ENCODE measurements around the gene SLC7A11.

DNA sequence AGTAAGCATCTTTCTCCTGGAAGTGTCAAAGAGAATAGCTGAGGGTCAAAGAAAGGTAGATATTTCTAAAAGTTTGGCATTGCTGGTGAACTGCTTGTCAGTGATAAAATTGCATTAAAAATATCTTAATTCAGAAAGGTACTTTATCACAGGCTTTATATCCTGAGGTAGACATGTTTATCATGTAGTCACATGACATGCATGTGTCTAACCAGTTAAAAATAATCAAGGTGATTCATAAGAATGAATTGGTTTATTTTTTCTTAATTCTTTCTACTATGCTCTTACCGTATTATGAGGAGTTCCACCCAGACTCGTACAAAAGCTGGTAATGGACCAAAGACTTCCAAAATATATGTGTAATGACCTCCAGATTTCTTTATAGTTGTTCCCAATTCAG lies 6.1 kb downstream of the SLC7A11 start:
- no peak for TF ChIP-seq EZH2phosphoT487 (IDR thresholded peaks at IDR 0.05; ENCODE audit: low read depth, severe bottlenecking, unreplicated experiment)
- TF ChIP-seq, protein P1, sequence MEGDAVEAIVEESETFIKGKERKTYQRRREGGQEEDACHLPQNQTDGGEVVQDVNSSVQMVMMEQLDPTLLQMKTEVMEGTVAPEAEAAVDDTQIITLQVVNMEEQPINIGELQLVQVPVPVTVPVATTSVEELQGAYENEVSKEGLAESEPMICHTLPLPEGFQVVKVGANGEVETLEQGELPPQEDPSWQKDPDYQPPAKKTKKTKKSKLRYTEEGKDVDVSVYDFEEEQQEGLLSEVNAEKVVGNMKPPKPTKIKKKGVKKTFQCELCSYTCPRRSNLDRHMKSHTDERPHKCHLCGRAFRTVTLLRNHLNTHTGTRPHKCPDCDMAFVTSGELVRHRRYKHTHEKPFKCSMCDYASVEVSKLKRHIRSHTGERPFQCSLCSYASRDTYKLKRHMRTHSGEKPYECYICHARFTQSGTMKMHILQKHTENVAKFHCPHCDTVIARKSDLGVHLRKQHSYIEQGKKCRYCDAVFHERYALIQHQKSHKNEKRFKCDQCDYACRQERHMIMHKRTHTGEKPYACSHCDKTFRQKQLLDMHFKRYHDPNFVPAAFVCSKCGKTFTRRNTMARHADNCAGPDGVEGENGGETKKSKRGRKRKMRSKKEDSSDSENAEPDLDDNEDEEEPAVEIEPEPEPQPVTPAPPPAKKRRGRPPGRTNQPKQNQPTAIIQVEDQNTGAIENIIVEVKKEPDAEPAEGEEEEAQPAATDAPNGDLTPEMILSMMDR (IDR thresholded peaks at IDR 0.05; ENCODE audit: poor library complexity) = no peak
